WTC11 (cell line): ENCODE measurements around the gene UGDH. TPM values are rescaled to one million over a fixed set of nuclear protein-coding genes. Genes with fewer than 3 reads are reported as not detected.
A peak's percentile ranks its signal among the peaks of the same experiment; 100 is the strongest.

Experiments
- ATAC-seq: fragments of 200-7000 bp; cut with Tn5 transposase; 2 replicates; pipeline ENCODE4 v1.10.0; 2021; ENCODE audit warnings: mild to moderate bottlenecking, moderate library complexity
- CTCF ChIA-PET: fragments of 300-600 bp; sonication (Branson Sonifier 250); formaldehyde crosslinking; loops from one replicate; lab custom pipeline; 2021; ENCODE audit warnings: antibody characterized with exemption; lab: Charles Lee
- POLR2A ChIA-PET: fragments of 350-600 bp; sonication (Branson Sonifier 250); formaldehyde crosslinking; loops from one replicate; lab custom pipeline; 2021; ENCODE audit warnings: antibody characterized with exemption; lab: Charles Lee
- DNase-seq: peaks from one replicate; pipeline ENCODE4 v3.0.0; 2021; ENCODE audit warnings: low spot score
- H3K27ac Mint-ChIP-seq: 2 replicates; pipeline ENCODE4 v1.8.0; 2021; ENCODE audit warnings: mixed read lengths
- H3K27me3 Mint-ChIP-seq: 2 replicates; pipeline ENCODE4 v1.8.0; 2021; ENCODE audit warnings: low read depth, mild to moderate bottlenecking, moderate library complexity, mixed read lengths
- H3K36me3 Mint-ChIP-seq: 2 replicates; pipeline ENCODE4 v1.8.0; 2021; ENCODE audit warnings: mixed read lengths
- H3K4me1 Mint-ChIP-seq: 2 replicates; pipeline ENCODE4 v1.8.0; 2022; ENCODE audit warnings: mixed read lengths
- H3K4me3 Mint-ChIP-seq: 2 replicates; pipeline ENCODE4 v1.8.0; 2021; ENCODE audit warnings: mild to moderate bottlenecking, moderate library complexity, mixed read lengths
- H3K9me3 Mint-ChIP-seq: 2 replicates; pipeline ENCODE4 v1.8.0; 2021; ENCODE audit warnings: mixed read lengths
- CREB1 ChIP-seq: sonication (generic); formaldehyde crosslinking; IDR thresholded peaks from 2 replicates; pipeline ENCODE4 v1.8.0; 2023; ENCODE audit warnings: mild to moderate bottlenecking, missing genetic modification reagents
- CTCF ChIP-seq: fragments of 200-600 bp; IDR thresholded peaks from 2 replicates; pipeline ENCODE4 v1.8.0; 2022; ENCODE audit warnings: antibody characterized with exemption
- E2F5 ChIP-seq: sonication (generic); formaldehyde crosslinking; IDR thresholded peaks from 2 replicates; pipeline ENCODE4 v1.8.1; 2022; ENCODE audit warnings: mild to moderate bottlenecking, moderate library complexity, missing genetic modification reagents
- ERG ChIP-seq: fragments of 250-450 bp; sonication (Bioruptor Pico); IDR thresholded peaks from 2 replicates; pipeline ENCODE4 v1.8.0; 2021; ENCODE audit warnings: mild to moderate bottlenecking
- ETV6 ChIP-seq: sonication (generic); formaldehyde crosslinking; IDR thresholded peaks from 2 replicates; pipeline ENCODE4 v1.8.1; 2022; ENCODE audit warnings: mild to moderate bottlenecking, missing genetic modification reagents
- FOXP1 ChIP-seq: sonication (generic); formaldehyde crosslinking; IDR thresholded peaks from 2 replicates; pipeline ENCODE4 v1.8.0; 2022; ENCODE audit warnings: missing genetic modification reagents, mild to moderate bottlenecking, moderate library complexity, borderline replicate concordance
- GABPB1 ChIP-seq: sonication (generic); formaldehyde crosslinking; IDR thresholded peaks from 2 replicates; pipeline ENCODE4 v1.8.1; 2023; ENCODE audit warnings: mild to moderate bottlenecking, missing genetic modification reagents
- HMGXB4 ChIP-seq: sonication (generic); formaldehyde crosslinking; IDR thresholded peaks from 2 replicates; pipeline ENCODE4 v1.8.1; 2023; ENCODE audit warnings: mild to moderate bottlenecking, moderate library complexity, missing genetic modification reagents
- NFE2L1 ChIP-seq: sonication (generic); formaldehyde crosslinking; IDR thresholded peaks from 2 replicates; pipeline ENCODE4 v1.8.1; 2023; ENCODE audit warnings: missing genetic modification reagents
- NR2C2 ChIP-seq: sonication (generic); formaldehyde crosslinking; IDR thresholded peaks from 2 replicates; pipeline ENCODE4 v1.8.0; 2022; ENCODE audit warnings: mild to moderate bottlenecking, missing genetic modification reagents
- NR3C1 ChIP-seq: sonication (generic); formaldehyde crosslinking; conservative IDR thresholded peaks from 2 replicates; pipeline ENCODE4 v1.8.1; 2023; ENCODE audit warnings: low read depth, mild to moderate bottlenecking, missing genetic modification reagents
- SOX15 ChIP-seq: fragments of 250-450 bp; sonication (Bioruptor Pico); IDR thresholded peaks from 2 replicates; pipeline ENCODE4 v1.9.0; 2021; ENCODE audit warnings: mild to moderate bottlenecking
- TCF7 ChIP-seq: sonication (generic); formaldehyde crosslinking; IDR thresholded peaks from 2 replicates; pipeline ENCODE4 v1.8.0; 2022; ENCODE audit warnings: mild to moderate bottlenecking, low read depth, missing genetic modification reagents, moderate library complexity
- USF1 ChIP-seq: sonication (generic); formaldehyde crosslinking; IDR thresholded peaks from 2 replicates; pipeline ENCODE4 v1.8.0; 2022; ENCODE audit warnings: mild to moderate bottlenecking, missing genetic modification reagents
- ZNF232 ChIP-seq: sonication (generic); formaldehyde crosslinking; IDR thresholded peaks from 2 replicates; pipeline ENCODE4 v1.8.0; 2022; ENCODE audit warnings: mild to moderate bottlenecking, missing genetic modification reagents
- ZNF263 ChIP-seq: sonication (generic); formaldehyde crosslinking; IDR thresholded peaks from 2 replicates; pipeline ENCODE4 v1.8.1; 2022; ENCODE audit warnings: low read depth, mild to moderate bottlenecking, moderate library complexity, missing genetic modification reagents
- ZNF317 ChIP-seq: sonication (generic); formaldehyde crosslinking; IDR thresholded peaks from 2 replicates; pipeline ENCODE4 v1.8.1; 2023; ENCODE audit warnings: low read depth, mild to moderate bottlenecking, moderate library complexity, missing genetic modification reagents, borderline replicate concordance
- ZNF512 ChIP-seq: sonication (generic); formaldehyde crosslinking; IDR thresholded peaks from 2 replicates; pipeline ENCODE4 v1.8.1; 2022; ENCODE audit warnings: missing genetic modification reagents, borderline replicate concordance
- ZNF532 ChIP-seq: fragments of 250-450 bp; sonication (Bioruptor Pico); IDR thresholded peaks from 2 replicates; pipeline ENCODE4 v1.9.0; 2021; ENCODE audit warnings: mild to moderate bottlenecking, borderline replicate concordance
- total RNA-seq: library from RNA; stranded (reverse); gene quantifications from 3 replicates; pipeline ENCODE4 v1.2.3, GENCODE V29; 2021

UGDH gene
- total RNA-seq, 1 experiment from 2014 or later, result 97.5 TPM

GRCh38 chr4:39480902-39481695 is 46.1 kb downstream of the UGDH start:
- DNase-seq (no peak), ATAC-seq (no peak; the same call in 1 of the 2 replicates)
- TF ChIP-seq E2F5 (CRISPR knock-in tag), result no peak
- no peak for TF ChIP-seq ZNF512
- TF ChIP-seq USF1 (CRISPR knock-in tag), result no peak
- no peak for TF ChIP-seq ZNF317 (CRISPR knock-in tag)
- no peak for TF ChIP-seq ERG (CRISPR knock-in tag)
- no peak for TF ChIP-seq HMGXB4 (CRISPR knock-in tag)
- TF ChIP-seq ZNF232, result no peak
- no peak for TF ChIP-seq CTCF
- no peak for TF ChIP-seq NR3C1 (CRISPR knock-in tag)
- no peak for TF ChIP-seq NFE2L1 (CRISPR knock-in tag)
- TF ChIP-seq ZNF263 (CRISPR knock-in tag), result no peak
- TF ChIP-seq NR2C2 (CRISPR knock-in tag), result no peak
- no peak for TF ChIP-seq TCF7 (CRISPR knock-in tag)
- TF ChIP-seq FOXP1 (CRISPR knock-in tag), result no peak
- no peak for TF ChIP-seq GABPB1 (CRISPR knock-in tag)
- no peak for TF ChIP-seq ETV6 (CRISPR knock-in tag)
- no peaks in the 10 kb centered on the region for H3K27me3 Mint-ChIP-seq
- peaks cover 10% of the 10 kb centered on the region for H3K9me3 Mint-ChIP-seq
- H3K4me1 Mint-ChIP-seq, result no peaks in the 10 kb centered on the region
- H3K27ac Mint-ChIP-seq, result 0 out of 2 replicates have a peak overlapping the region, but pooled peaks have one; percentile 67
- H3K4me3 Mint-ChIP-seq, result no peak overlapping the region
- POLR2A ChIA-PET, result no interaction called here
- CTCF ChIA-PET, result interaction anchor here (0.9 to 1.3 kb wide), 2 partner anchors 12 to 45 kb away, joined by 3 read pairs; no protein-coding TSS in a partner anchor
- H3K36me3 Mint-ChIP-seq, result peaks cover 15% of the 10 kb centered on the region

GRCh38 chr4:39480251-39480650 is 47.0 kb downstream of the UGDH start:
- no peaks in the 10 kb centered on the region for H3K4me1 Mint-ChIP-seq
- H3K9me3 Mint-ChIP-seq, result peaks cover 10% of the 10 kb centered on the region
- DNase-seq, result no peak
- ChIA-PET POLR2A (no interaction called here), CTCF (interaction anchor here (0.9 kb wide), 1 partner anchor 11 kb away, joined by 3 read pairs; no protein-coding TSS in a partner anchor)
- peaks cover 15% of the 10 kb centered on the region for H3K36me3 Mint-ChIP-seq
- H3K4me3 Mint-ChIP-seq, result no peak overlapping the region
- ATAC-seq, result no peak
- no peaks in the 10 kb centered on the region for H3K27me3 Mint-ChIP-seq
- peak overlapping the region; percentile 67 for H3K27ac Mint-ChIP-seq
- TF ChIP-seq ZNF263 (CRISPR knock-in tag), result no peak
- TF ChIP-seq ZNF532 (CRISPR knock-in tag), result no peak
- TF ChIP-seq CREB1 (CRISPR knock-in tag), result no peak
- no peak for TF ChIP-seq ERG (CRISPR knock-in tag)
- TF ChIP-seq SOX15 (CRISPR knock-in tag), result no peak
